Neural progenitor cell (in vitro differentiated cells): ENCODE data around the gene JAG2.

Source experiments
- CTCF ChIP-seq: fragments of 200-600 bp; sonication (generic); IDR thresholded peaks from 2 replicates; pipeline ENCODE4 v1.5.1; 2017; ENCODE audit warnings: antibody characterized with exemption, mild to moderate bottlenecking
- EZH2 ChIP-seq: fragments of 200-600 bp; sonication (generic); IDR thresholded peaks from 2 replicates; pipeline ENCODE4 v1.6.1; 2017; ENCODE audit warnings: antibody characterized with exemption, mild to moderate bottlenecking, moderate library complexity

GRCh38 chr14:105120056-105120455 lies 48.5 kb downstream of the JAG2 start:
- TF ChIP-seq CTCF (no peak), EZH2 (no peak)
